ENCODE results near the gene MYL5. TPM values are rescaled to one million over a fixed set of nuclear protein-coding genes. Genes with fewer than 3 reads are reported as not detected.
A peak's percentile ranks its signal among the peaks of the same experiment; 100 is the strongest.
"Not testable (repeated sequence)": the region's sequence is repeated elsewhere in the genome, so short reads cannot be mapped to it uniquely, and the experiment has no call there.

Gene MYL5
- total RNA-seq, 1 experiment from 2014 or later = 8.5 TPM

- no peak overlapping the region for H3K4me3 Mint-ChIP-seq (ENCODE audit: low read depth, unreplicated experiment)
- CTCF ChIA-PET = no interaction called here
- no peak for DNase-seq
- no peak overlapping the region for H3K27ac Mint-ChIP-seq (ENCODE audit: unreplicated experiment)
- H3K4me1 Mint-ChIP-seq (ENCODE audit: low read depth, unreplicated experiment) = no peaks in the 10 kb centered on the region
- no peaks in the 10 kb centered on the region for H3K9me3 Mint-ChIP-seq (ENCODE audit: low read depth, unreplicated experiment)
- H3K27me3 Mint-ChIP-seq (ENCODE audit: unreplicated experiment) = no peaks in the 10 kb centered on the region
- TF ChIP-seq CTCF (IDR thresholded peaks at IDR 0.05; ENCODE audit: unreplicated experiment) = no peak
- BruUV-seq (replicated peaks) = no TSS peak
- intact Hi-C loops (cut with micrococcal nuclease; ENCODE audit: unreplicated experiment) = no loop called here
- peaks cover 8% of the 10 kb centered on the region for H3K36me3 Mint-ChIP-seq (ENCODE audit: insufficient read depth, unreplicated experiment)
Observed at GRCh38 chr4:667545-667925, 6.8 kb upstream of the MYL5 start.

GRCh38 chr4:668219-668618, 6.1 kb upstream of the MYL5 start:
- BruUV-seq (replicated peaks); DNase-seq; H3K27me3 Mint-ChIP-seq (ENCODE audit: unreplicated experiment); CTCF ChIA-PET; H3K9me3 Mint-ChIP-seq (ENCODE audit: low read depth, unreplicated experiment); H3K27ac Mint-ChIP-seq (ENCODE audit: unreplicated experiment); H3K4me3 Mint-ChIP-seq (ENCODE audit: low read depth, unreplicated experiment); H3K4me1 Mint-ChIP-seq (ENCODE audit: low read depth, unreplicated experiment); intact Hi-C loops (cut with micrococcal nuclease; ENCODE audit: unreplicated experiment): not testable (repeated sequence)
- peaks cover 12% of the 10 kb centered on the region for H3K36me3 Mint-ChIP-seq (ENCODE audit: insufficient read depth, unreplicated experiment)

GRCh38 chr4:669806-670559, 4.4 kb upstream of the MYL5 start:
- intact Hi-C loops (cut with micrococcal nuclease; ENCODE audit: unreplicated experiment); H3K27me3 Mint-ChIP-seq (ENCODE audit: unreplicated experiment); H3K27ac Mint-ChIP-seq (ENCODE audit: unreplicated experiment); H3K9me3 Mint-ChIP-seq (ENCODE audit: low read depth, unreplicated experiment); H3K4me1 Mint-ChIP-seq (ENCODE audit: low read depth, unreplicated experiment); CTCF ChIA-PET; DNase-seq; BruUV-seq (replicated peaks); H3K4me3 Mint-ChIP-seq (ENCODE audit: low read depth, unreplicated experiment): not testable (repeated sequence)
- H3K36me3 Mint-ChIP-seq (ENCODE audit: insufficient read depth, unreplicated experiment) = peaks cover 30% of the 10 kb centered on the region

GRCh38 chr4:671769-672168, 2.6 kb upstream of the MYL5 start:
- TF ChIP-seq CTCF (IDR thresholded peaks at IDR 0.05; ENCODE audit: unreplicated experiment) = no peak
- H3K4me3 Mint-ChIP-seq (ENCODE audit: low read depth, unreplicated experiment) = no peak overlapping the region
- H3K27ac Mint-ChIP-seq (ENCODE audit: unreplicated experiment) = no peak overlapping the region
- intact Hi-C loops (cut with micrococcal nuclease; ENCODE audit: unreplicated experiment) = no loop called here
- peaks cover 38% of the 10 kb centered on the region for H3K36me3 Mint-ChIP-seq (ENCODE audit: insufficient read depth, unreplicated experiment)
- H3K27me3 Mint-ChIP-seq (ENCODE audit: unreplicated experiment) = no peaks in the 10 kb centered on the region
- no peaks in the 10 kb centered on the region for H3K9me3 Mint-ChIP-seq (ENCODE audit: low read depth, unreplicated experiment)
- no peak for DNase-seq
- peaks cover 8% of the 10 kb centered on the region for H3K4me1 Mint-ChIP-seq (ENCODE audit: low read depth, unreplicated experiment)
- BruUV-seq (replicated peaks) = no TSS peak
- CTCF ChIA-PET = no interaction called here

GRCh38 chr4:673349-674091, 822 bp upstream of the MYL5 start:
- peak overlapping the region; percentile 73 for H3K4me3 Mint-ChIP-seq (ENCODE audit: low read depth, unreplicated experiment)
- no TSS peak for BruUV-seq (replicated peaks)
- DNase-seq = peak; percentile 22
- CTCF ChIA-PET = interaction anchor here (0.6 kb wide), 1 partner anchor 984 kb away, joined by 3 read pairs; no protein-coding TSS in a partner anchor
- H3K9me3 Mint-ChIP-seq (ENCODE audit: low read depth, unreplicated experiment) = no peaks in the 10 kb centered on the region
- H3K27me3 Mint-ChIP-seq (ENCODE audit: unreplicated experiment) = no peaks in the 10 kb centered on the region
- intact Hi-C loops (cut with micrococcal nuclease; ENCODE audit: unreplicated experiment) = no loop called here
- peak overlapping the region; percentile 47 for H3K27ac Mint-ChIP-seq (ENCODE audit: unreplicated experiment)
- H3K36me3 Mint-ChIP-seq (ENCODE audit: insufficient read depth, unreplicated experiment) = peaks cover 54% of the 10 kb centered on the region
- TF ChIP-seq CTCF (IDR thresholded peaks at IDR 0.05; ENCODE audit: unreplicated experiment) = no peak
- peaks cover 17% of the 10 kb centered on the region for H3K4me1 Mint-ChIP-seq (ENCODE audit: low read depth, unreplicated experiment)

All from Calu3 (cell line).